GM10266 (cell line): ENCODE results near the gene FXYD5.

Experiments
- DNase-seq: peaks from one replicate; pipeline ENCODE4 v3.0.0; 2012; ENCODE audit errors: extremely low spot score
- TF ChIP-seq, protein P1 (sequence below): IDR thresholded peaks from 2 replicates; pipeline ENCODE4 v1.5.1; 2012; ENCODE audit warnings: mild to moderate bottlenecking, low read depth; ENCODE audit not compliant: control insufficient read depth, insufficient read depth; ENCODE audit errors: missing control alignments

Gene FXYD5

DNA sequence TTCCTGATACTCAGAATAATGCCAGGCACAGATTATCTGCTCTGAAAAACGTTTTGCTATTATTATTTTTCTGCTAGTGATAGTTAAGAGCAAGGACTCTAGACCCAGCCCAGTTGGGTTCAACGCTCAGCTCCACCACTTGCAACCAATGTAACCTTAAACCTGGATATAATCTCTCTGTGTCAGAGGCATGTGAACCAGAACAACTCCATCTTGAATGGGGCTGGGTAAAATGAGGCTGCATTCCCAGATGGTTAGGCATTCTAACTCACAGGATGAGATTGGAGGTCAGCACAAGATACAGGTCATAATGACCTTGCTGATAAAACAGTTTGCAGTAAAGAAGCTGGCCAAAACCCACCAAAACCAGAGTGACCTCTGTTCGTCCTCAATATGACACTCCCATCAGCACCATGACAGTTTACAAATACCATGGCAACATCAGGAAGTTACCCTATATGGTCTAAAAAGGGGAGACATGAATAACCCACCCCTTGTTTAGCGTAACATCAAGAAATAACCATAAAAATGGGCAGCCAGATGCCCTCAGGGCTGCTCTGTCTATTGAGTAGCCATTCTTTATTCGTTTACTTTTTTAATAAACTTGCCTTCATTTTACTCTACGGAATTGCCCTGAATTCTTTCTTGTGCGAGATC is 60.4 kb downstream of the FXYD5 start:
- TF ChIP-seq, protein P1, sequence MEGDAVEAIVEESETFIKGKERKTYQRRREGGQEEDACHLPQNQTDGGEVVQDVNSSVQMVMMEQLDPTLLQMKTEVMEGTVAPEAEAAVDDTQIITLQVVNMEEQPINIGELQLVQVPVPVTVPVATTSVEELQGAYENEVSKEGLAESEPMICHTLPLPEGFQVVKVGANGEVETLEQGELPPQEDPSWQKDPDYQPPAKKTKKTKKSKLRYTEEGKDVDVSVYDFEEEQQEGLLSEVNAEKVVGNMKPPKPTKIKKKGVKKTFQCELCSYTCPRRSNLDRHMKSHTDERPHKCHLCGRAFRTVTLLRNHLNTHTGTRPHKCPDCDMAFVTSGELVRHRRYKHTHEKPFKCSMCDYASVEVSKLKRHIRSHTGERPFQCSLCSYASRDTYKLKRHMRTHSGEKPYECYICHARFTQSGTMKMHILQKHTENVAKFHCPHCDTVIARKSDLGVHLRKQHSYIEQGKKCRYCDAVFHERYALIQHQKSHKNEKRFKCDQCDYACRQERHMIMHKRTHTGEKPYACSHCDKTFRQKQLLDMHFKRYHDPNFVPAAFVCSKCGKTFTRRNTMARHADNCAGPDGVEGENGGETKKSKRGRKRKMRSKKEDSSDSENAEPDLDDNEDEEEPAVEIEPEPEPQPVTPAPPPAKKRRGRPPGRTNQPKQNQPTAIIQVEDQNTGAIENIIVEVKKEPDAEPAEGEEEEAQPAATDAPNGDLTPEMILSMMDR: no peak

DNA sequence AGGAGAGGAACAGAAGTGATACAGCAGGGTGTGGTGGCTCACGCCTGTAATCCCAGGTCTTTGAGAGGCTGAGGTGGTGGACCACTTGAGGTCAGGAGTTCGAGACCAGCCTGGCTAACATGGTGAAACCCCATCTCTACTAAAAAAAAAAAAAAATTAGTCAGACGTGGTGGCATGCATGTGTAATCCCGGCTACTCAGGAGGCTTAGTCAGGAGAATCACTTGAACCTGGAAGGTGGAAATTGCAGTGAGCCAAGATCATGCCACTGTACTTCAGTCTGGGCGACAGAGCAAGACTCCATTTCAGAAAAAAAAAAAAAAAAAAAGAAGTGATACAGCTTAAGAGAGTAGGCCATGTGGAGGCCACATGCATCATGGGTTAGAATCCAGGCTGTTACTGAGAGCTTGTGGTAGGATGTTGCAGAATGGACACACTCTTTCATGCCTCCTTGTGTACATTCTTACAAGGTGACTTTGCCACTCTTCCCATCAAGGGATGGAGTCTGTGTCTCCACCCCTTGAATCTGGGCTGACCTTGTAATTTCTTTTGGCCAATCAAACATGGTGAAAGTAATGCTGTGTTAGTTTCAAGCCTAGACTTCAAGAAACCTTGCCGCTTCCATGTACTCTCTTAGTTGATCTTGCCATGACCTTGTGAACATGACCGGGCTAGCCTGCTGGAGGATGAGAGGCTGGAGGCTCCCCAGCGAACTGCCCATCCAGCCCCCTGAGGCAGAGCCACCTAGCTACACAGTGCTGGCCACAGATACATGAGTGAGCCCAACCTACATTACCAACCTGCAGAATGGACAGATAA is 61.7 kb downstream of the FXYD5 start:
- TF ChIP-seq, protein P1: no peak
- DNase-seq: no peak

More for the DNA sequence above, 60.4 kb downstream of the FXYD5 start:
- no peak for DNase-seq

DNA sequence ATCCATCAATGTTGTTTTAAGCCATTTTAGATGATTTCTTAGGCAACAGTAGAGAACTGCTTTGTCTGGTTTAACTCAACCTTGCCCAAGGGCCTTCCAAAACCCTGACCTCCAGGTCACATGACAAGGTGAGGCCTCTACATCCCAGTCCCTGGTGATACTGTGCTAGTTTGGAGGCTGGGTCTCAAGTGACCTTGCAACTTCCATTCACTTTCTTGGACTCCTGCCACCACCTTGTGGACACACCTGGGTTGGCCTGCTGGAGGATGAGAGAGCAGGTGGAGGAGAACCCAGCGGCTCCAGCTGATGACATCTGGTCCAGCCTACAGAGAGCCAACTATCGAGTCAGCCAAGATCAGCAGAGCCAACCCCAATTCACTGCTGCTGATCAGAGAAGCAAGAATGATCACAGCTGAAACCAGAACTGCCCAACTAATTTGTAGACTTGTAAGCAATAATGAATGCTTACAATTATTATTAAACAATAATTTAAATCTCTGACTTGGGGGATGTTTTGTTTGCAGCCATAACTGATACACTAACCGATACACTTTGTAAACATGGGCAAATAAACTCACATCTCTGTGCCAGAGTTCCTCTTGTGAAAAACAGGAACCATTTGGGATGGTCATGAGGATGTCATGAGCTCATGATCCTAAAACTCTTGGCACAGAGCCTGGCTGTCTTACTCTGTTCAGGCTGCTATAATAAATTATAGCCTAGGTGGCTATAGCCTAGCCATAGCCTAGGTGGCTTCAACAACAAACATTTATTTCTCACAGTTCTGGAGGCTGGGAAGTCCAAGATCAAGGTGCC is 62.5 kb downstream of the FXYD5 start:
- DNase-seq: no peak
- TF ChIP-seq, protein P1: peak; percentile 29

DNA sequence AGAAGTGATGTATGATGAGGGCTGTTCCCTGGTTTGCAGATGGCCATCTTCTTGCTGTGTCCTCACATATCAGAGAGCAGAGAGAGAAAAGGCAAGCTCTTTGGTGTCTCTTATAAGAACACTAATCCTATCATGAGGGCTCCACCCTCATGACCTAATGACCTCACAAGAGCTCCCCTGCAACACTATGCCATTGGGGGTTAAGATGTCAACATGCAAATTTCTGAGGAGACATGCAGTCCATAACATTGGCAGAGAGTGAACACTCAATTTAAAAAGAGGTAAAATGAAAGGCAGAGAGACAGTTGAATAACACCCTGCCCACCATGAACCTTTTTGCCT is 63.1 kb downstream of the FXYD5 start:
- TF ChIP-seq, protein P1: no peak
- no peak for DNase-seq

DNA sequence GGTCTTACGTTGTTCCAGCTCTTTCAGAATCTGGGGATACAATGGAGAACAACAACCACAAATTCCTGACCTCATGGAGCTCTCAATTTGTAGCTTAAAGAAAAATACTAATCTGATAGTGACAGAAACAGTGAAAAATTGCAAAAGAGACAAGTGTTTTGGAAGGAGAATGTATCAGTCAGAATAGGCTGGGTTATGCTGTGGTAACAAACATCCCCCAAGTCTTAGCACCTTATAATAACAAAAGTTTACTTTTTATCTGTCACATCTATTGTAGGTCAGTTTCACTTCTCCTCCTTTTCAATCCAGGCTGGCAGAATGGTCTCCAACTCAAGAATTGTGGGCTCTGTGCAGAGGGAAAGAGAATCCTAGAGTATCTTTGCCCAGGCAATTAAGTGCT is 64.5 kb downstream of the FXYD5 start:
- TF ChIP-seq, protein P1: no peak
- no peak for DNase-seq
